Left lung (tissue), 10 donors: ENCODE data around the gene HOXB6. TPM values are rescaled to one million over a fixed set of nuclear protein-coding genes. Genes with fewer than 3 reads are reported as not detected.

Experiments
- ATAC-seq: fragments of 200-7000 bp; cut with Tn5 transposase; one replicate; pipeline ENCODE4 v1.9.1; 2020; ENCODE audit warnings: moderate library complexity
- DNase-seq, 4 donors: peaks; one replicate each; pipeline ENCODE4 v3.0.0-alpha.2; 2013 to 2020
- H3K27ac ChIP-seq, 2 donors: fragments of 200-600 bp; sonication (generic) in 1 of 2; one replicate each; pipeline versions ENCODE4 v1.5.0 to v1.8.0; 2020 to 2021
- H3K27me3 ChIP-seq, 2 donors: fragments of 200-600 bp; sonication (generic) in 1 of 2; one replicate each; pipeline versions ENCODE4 v1.5.0 to v1.8.0; 2020 to 2021
- H3K36me3 ChIP-seq, 2 donors: fragments of 200-600 bp; sonication (generic) in 1 of 2; one replicate each; pipeline versions ENCODE4 v1.5.0 to v1.8.0; 2020 to 2021
- H3K4me1 ChIP-seq, 2 donors: fragments of 200-600 bp; one replicate each; pipeline ENCODE4 v1.8.0; 2021
- H3K4me3 ChIP-seq, 2 donors: fragments of 200-600 bp; sonication (generic) in 1 of 2; one replicate each; pipeline versions ENCODE4 v1.5.0 to v1.8.0; 2020 to 2021; ENCODE audit warnings: mild to moderate bottlenecking in 1 of 2
- H3K9me3 ChIP-seq, 2 donors: fragments of 200-600 bp; sonication (generic) in 1 of 2; one replicate each; pipeline versions ENCODE4 v1.5.0 to v1.8.0; 2020 to 2021
- CTCF ChIP-seq, 2 donors: fragments of 200-600 bp; sonication (generic) in 1 of 2; IDR thresholded peaks; one replicate each; pipeline versions ENCODE4 v1.5.0 to v1.8.0; 2021; ENCODE audit warnings: antibody characterized with exemption in 2 of 2
- intact Hi-C, 2 donors: fragments of 100-400 bp; cut with DNase I; formaldehyde crosslinking; loops; one replicate each; pipeline versions ENCODE4 v1.11.2 to v1.14.2; 2022
- polyA plus RNA-seq, 6 donors: library from polyadenylated mRNA; unstranded; fragments of 120-200 nt; gene quantifications; one replicate each; pipeline ENCODE4 v1.2.1, GENCODE V29; 2013; ENCODE audit not compliant: insufficient read length in 6 of 6
- total RNA-seq, 2 donors: library from RNA; stranded (reverse); fragmentation: NEBNext Ultra II Directional; extraction: Animal tissue kit (Norgen Biotek cat#: 25700); gene quantifications; one replicate each; pipeline ENCODE4 v1.2.1, GENCODE V29; 2021
- donor health status: DM: no; HTN: yes; CAD: no.
- donor health status: DM: no; HTN: no; CAD: no.

Gene HOXB6
- total and polyA plus RNA-seq, 8 donors: 5.1 to 17.1 (median 12.1) TPM

- Histone ChIP-seq H3K4me3 (no peak overlapping the region), H3K27ac (peak overlapping the region in 1 of 2 donors; percentile 67), H3K36me3 (no peaks in the 10 kb centered on the region), H3K9me3 (no peaks in the 10 kb centered on the region), H3K27me3 (peaks cover 33 to 90% of the 10 kb centered on the region in 2 donors), H3K4me1 (peaks cover 3 to 19% of the 10 kb centered on the region in 2 donors)
- DNase-seq (no peak), ATAC-seq (no peak)
- TF ChIP-seq CTCF (IDR thresholded peaks at IDR 0.05): no peak
- intact Hi-C loops: no loop called here
Measured at GRCh38 chr17:48564188-48565021, 40.4 kb downstream of the HOXB6 start.

- peaks cover 30 to 90% of the 10 kb centered on the region in 2 donors for H3K27me3 ChIP-seq
- intact Hi-C loops: no loop called here
- H3K4me1 ChIP-seq: peaks cover 3 to 17% of the 10 kb centered on the region in 2 donors
- no peak overlapping the region for H3K4me3 ChIP-seq
- H3K27ac ChIP-seq: peak overlapping the region in 1 of 2 donors; percentile 67
- no peaks in the 10 kb centered on the region for H3K9me3 ChIP-seq
- H3K36me3 ChIP-seq: no peaks in the 10 kb centered on the region
- TF ChIP-seq CTCF (IDR thresholded peaks at IDR 0.05): no peak
- ATAC-seq: no peak
- DNase-seq: no peak
Measured at GRCh38 chr17:48563867-48564187, 41.0 kb downstream of the HOXB6 start.

- H3K27me3 ChIP-seq: peaks cover 26 to 90% of the 10 kb centered on the region in 2 donors
- no peaks in the 10 kb centered on the region for H3K36me3 ChIP-seq
- H3K27ac ChIP-seq: peak overlapping the region in 1 of 2 donors; percentile 67
Measured at GRCh38 chr17:48563385-48563838, 41.4 kb downstream of the HOXB6 start.

GRCh38 chr17:48562934-48563333, 41.9 kb downstream of the HOXB6 start:
- ATAC-seq (no peak), DNase-seq (no peak)
- TF ChIP-seq CTCF (IDR thresholded peaks at IDR 0.05): no peak
- H3K27ac ChIP-seq: peak overlapping the region in 1 of 2 donors; percentile 67
- intact Hi-C loops: no loop called here
- peaks cover 21 to 90% of the 10 kb centered on the region in 2 donors for H3K27me3 ChIP-seq
- peaks cover 3 to 10% of the 10 kb centered on the region in 2 donors for H3K4me1 ChIP-seq
- H3K9me3 ChIP-seq: no peaks in the 10 kb centered on the region
- H3K36me3 ChIP-seq: no peaks in the 10 kb centered on the region
- H3K4me3 ChIP-seq: no peak overlapping the region

More at GRCh38 chr17:48563385-48563838, 41.4 kb downstream of the HOXB6 start:
- no peaks in the 10 kb centered on the region for H3K9me3 ChIP-seq
- H3K4me1 ChIP-seq: peaks cover 3 to 13% of the 10 kb centered on the region in 2 donors
- ATAC-seq (no peak), DNase-seq (no peak)
- no peak for TF ChIP-seq CTCF (IDR thresholded peaks at IDR 0.05)
- intact Hi-C loops: no loop called here
- no peak overlapping the region for H3K4me3 ChIP-seq
